ENCODE results near the gene EFTUD2.
"Not testable (repeated sequence)": the region's sequence is repeated elsewhere in the genome, so short reads cannot be mapped to it uniquely, and the experiment has no call there.

EFTUD2 gene

GRCh38 chr17:44812263-44812662 lies 87.0 kb downstream of the EFTUD2 start:
- DNase-seq (ENCODE audit: low read depth in 3 of 3, low spot score in 1 of 3) = no peak

- DNase-seq (ENCODE audit: low read depth in 3 of 3, low spot score in 1 of 3) = not testable (repeated sequence)
Measured at GRCh38 chr17:44808656-44809388, 90.4 kb downstream of the EFTUD2 start.

DNA sequence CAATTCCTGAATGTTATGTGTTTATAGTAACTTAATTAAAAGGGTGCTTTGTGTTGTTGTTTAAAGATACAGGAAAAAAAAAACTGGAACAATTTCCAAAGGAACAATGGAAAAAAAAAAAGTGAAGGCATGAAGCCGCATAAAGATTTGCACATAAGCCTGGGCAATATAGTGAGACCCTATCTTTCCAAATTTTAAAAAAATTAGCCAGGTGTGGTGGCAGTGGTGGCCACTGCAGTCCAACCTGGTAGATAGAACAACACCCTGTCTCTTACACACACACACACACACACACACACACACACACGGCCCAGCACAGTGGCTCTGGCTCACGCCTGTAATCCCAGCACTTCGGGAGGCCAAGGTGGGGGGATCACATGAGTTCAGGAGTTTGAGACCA lies 91.1 kb downstream of the EFTUD2 start:
- DNase-seq (ENCODE audit: low read depth in 3 of 3, low spot score in 1 of 3) = no peak

- DNase-seq (ENCODE audit: low read depth in 3 of 3, low spot score in 1 of 3) = no peak
Measured at GRCh38 chr17:44807817-44808155, 91.5 kb downstream of the EFTUD2 start.

DNA sequence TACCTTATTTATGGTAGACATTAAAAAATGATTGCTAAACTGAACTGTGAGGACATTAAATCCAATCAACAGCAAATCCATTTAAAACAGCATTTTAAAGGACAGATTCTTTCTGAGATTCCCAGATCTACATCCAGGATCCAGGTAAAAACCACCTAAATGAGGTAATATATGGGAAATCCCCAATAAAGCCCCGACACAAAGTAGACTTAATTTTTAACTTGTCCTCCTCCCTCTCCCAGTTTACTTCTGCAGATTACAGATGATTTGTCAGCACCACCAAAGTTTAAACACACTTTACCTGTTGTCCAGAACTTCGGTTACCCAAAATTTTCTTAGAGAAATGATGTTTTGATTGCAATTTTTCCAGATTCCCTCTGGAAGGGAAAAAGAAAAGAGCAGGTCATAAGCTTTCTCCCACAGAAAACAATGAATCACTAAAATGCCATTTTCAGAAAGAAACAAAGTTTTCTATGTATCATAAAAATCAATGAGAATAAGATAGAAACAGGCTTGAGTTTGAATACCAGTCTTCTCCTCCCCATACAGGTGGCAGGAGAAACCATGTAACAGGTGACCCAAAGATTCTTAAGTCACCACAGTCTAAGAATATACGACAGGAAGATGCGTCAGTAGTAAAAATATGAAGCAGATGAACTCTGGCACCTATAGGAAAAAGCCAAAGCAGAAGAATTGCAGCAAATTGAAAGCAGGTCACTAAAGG lies 92.0 kb downstream of the EFTUD2 start:
- DNase-seq (ENCODE audit: low read depth in 3 of 3, low spot score in 1 of 3) = no peak

- no peak for DNase-seq (ENCODE audit: low read depth in 3 of 3, low spot score in 1 of 3)
Measured at GRCh38 chr17:44804302-44805089, 94.7 kb downstream of the EFTUD2 start.

DNA sequence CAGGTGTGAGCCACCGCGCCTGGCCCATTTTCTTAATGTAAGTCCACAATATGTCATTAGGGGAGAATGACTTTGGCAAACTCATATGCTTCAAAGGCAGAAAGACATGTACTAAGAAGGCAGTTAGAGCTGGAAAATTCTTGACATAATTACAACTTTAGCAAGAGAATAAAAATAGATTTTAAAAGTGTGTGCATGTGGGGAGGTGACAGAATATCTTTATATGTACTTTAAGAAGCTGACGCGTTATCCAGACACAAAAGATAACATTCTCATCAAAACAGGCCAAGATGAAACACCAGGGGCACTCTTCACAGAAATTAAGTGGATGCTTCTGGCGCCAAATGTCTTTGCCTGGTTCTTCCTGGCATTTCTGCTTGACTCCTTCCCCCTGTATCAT lies 97.4 kb downstream of the EFTUD2 start:
- no peak for DNase-seq (ENCODE audit: low read depth in 3 of 3, low spot score in 1 of 3)
